GM18867 (cell line): ENCODE data around the gene CACNA1C.

Experiments used
- ATAC-seq: cut with Tn5 transposase; IDR thresholded peaks from one replicate; pipeline ENCODE4 v1.9.1; 2021; ENCODE audit warnings: mild to moderate bottlenecking, moderate library complexity; ENCODE audit not compliant: unreplicated experiment

CACNA1C gene

GRCh38 chr12:2397356-2398045 is 344.7 kb downstream of the CACNA1C start:
- no peak for ATAC-seq

- no peak for ATAC-seq
These were observed 348.3 kb downstream of the CACNA1C start for GRCh38 chr12:2401040-2401439.

DNA sequence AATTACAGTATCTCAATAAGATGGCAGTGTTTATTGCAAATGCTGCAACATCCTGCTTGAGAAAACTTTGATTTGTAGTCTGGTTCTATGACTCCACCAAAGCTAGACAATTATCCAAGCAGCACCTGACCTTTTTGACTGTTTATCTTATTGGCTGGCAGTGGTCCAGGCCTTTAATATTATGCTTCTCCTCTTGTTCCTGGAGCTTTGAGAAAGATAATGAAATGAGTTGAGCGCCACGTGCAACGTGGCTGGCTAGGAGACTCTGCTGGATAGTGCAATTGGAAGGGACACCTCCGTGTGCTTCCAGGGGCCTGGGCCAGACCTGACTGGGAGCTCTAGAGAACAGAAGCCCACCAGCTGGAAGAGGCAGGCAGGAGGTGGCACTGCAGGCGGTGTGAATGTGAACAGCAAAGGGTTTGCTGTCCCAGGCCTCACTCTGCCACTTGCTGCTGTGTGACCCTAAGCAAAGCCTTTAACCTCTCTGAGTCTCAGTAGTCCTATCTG is 349.3 kb downstream of the CACNA1C start:
- ATAC-seq, result no peak

DNA sequence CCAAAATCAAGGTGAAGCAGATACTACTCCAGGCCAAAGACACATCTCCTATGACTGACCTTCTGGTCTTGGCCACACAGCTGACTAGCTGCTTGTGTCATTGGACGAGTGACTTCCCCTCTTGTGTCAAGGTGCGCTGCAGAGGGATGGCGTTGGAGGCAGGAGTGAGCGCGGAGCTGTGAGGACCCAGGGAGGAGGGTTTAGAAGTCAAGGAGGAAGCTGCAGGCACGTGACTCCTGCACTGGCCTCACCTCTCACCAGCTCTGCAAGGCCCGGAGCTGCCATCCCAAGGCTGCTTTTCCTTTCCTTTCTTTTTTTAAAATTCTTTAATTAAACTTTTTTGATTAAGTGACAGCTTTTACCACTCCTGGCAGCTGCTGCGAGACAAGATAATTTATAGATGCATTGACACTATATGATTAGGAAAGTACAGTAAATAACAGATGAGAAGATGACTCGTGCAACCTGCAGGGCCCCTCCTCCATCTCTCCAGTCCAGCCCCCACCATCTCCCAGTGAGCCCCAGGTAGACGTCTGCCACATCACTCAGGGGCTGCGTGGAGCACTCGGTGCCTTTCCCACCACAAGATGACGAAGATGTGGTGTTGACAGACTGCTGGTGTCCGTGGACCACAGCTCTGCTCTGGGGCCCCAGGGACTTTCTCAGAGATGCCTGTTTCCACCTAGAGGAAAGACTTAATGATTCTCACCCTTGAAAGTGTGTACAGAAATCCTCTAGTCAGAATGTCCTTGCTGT is 350.6 kb downstream of the CACNA1C start:
- no peak for ATAC-seq

DNA sequence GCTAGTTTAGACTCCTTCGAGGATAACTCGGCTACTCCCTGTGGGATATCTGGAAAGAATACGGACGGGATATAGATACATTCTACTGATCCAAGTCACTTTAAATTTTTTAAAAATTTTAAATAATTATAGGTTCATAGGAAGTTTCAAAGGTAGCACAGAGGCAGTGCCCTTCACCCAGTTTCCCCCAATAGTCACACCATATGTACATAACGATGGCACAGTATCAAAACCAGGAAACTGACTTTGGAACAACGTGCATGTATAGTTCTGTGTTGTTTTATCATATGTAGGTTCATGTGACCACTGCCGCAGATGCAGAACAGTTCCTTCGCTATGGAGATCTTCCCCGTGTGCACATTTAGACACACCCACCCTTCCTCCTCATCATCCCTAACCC is 352.3 kb downstream of the CACNA1C start:
- no peak for ATAC-seq

GRCh38 chr12:2406903-2407302 is 354.1 kb downstream of the CACNA1C start:
- no peak for ATAC-seq

DNA sequence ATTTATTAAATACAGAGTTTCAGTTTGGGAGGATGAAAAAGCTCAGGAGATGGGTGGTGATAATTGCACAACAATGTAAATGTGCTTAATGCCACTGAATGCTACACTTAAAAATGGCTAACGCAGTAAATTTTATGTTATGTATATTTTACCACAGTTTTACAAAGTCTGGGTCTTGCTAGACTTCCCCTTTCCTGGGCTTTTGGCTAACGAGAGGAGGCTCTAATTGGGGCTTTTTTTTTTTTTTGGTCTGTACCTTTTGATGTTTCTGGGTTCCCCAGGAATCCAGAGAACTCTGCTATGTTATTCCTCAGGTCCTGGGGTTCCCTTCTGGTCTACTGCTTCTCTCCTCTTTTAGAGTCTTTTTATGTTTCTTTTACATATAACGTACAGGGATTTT is 355.5 kb downstream of the CACNA1C start:
- ATAC-seq, result no peak

DNA sequence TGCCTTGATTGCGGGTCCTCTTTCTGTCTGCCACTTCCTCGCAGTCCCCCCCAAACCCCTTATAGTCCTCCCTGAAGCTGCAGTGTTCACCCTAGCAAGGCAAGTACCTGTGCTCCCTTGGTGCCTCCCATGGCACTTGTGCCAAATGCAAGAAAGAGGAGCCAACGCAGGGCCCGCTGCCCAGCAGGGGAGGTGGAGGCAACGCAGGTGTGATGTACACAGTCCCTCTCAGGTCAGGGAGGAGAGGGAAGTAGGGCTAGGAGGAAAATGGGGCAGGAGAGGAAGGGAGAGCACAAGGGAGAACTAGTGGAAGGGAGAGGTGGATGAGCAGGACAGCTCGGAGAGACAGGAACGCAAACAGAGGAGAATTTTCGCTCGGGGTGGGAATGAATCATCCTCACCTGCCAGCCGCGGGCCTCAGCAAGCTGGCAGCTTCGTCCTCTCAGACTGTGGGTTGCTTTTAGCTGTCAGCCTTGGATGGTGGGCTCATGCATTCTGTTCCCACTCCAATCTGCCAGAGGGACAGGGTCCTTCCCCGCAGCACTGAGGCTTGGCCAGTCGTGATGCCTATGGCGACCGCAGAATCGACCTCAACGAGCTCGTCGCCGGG is 357.0 kb downstream of the CACNA1C start:
- ATAC-seq, result no peak

DNA sequence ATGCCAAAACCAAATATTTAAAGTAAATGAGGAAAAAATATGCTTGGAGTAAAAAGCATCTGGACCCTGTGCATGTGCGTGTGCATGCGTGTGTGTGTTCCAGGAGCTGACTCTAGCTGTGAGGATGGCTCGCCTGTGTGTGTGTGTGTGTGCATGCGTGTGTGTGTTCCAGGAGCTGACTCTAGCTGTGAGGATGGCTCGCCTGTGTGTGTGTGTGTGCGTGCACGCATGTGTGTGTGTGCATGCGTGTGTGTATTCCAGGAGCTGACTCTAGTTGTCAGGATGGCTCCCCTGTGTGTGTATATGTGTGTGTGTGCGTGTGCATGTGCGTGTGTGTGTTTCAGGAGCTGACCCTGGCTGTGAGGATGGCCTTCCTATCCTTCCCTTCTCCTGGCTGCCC is 357.7 kb downstream of the CACNA1C start:
- no peak for ATAC-seq

DNA sequence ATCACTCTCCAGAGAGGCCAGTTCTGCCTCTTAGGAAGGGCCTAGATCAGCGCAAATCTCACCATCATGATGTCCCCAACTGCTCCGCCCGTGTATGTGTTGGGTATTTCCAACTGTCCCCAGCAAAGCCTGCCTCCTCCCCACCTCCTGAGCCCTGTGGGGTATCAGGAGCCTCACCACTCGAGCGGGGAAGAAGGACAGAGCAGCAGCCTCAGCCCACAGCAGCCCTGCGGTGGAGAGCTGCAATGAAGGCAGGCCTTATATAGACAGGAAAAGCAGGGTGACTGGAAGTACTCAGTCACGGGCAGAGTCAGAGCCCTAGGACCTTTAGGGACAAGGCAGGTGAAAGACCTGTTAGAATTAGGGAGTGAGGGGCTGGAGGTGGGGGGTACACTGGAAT is 358.2 kb downstream of the CACNA1C start:
- no peak for ATAC-seq

DNA sequence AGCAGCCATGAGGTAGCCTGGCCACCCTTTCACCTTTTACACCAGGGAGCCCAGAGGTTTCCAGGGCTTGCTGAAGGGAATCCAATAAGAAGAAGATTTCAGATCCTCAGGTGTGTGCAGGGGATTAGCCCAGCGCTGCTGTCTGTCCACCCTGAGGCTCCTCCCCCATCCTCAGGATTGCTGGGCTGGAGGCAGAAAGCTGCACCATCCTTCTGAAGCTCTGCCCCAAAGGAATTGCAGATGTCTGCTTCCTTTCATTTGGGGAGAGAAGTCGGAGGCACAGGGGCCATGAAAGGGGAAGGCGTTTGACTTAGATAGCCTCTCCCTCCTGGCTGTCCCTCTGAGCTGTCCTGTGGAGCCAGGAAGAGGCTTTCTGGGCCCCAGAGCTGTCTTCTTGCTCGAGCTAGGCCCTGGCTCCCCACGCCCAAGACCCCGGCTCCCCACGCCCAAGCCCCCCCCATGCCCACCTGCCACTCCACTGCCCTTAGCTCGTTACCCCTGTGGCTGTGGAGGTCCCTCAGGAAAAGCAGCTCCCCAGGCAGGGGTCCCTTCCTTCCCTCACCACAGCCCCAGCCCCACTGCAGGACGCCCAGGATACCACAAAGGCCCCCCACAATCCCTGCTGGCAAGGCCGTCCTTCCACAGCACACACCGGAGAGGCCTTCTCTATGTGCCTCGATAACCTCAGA is 359.0 kb downstream of the CACNA1C start:
- no peak for ATAC-seq

DNA sequence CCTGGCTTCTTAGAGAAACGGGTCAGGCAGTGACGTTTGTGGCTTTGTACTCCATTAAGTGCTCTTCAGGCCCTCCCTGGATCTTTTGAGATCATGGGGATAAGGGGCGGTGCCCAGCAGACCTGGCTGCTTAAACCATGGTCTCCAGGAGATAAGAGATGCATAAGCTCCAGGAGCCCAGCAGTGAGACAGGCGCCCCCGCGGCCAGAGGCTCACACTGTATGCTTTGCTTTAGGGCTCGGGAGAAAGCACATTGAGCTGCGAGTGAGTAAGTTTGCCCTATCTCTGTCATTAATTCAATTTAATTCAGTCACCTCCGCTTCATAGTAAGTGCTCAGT is 359.5 kb downstream of the CACNA1C start:
- ATAC-seq, result no peak

- no peak for ATAC-seq
These were observed 360.5 kb downstream of the CACNA1C start for GRCh38 chr12:2413301-2413700.

DNA sequence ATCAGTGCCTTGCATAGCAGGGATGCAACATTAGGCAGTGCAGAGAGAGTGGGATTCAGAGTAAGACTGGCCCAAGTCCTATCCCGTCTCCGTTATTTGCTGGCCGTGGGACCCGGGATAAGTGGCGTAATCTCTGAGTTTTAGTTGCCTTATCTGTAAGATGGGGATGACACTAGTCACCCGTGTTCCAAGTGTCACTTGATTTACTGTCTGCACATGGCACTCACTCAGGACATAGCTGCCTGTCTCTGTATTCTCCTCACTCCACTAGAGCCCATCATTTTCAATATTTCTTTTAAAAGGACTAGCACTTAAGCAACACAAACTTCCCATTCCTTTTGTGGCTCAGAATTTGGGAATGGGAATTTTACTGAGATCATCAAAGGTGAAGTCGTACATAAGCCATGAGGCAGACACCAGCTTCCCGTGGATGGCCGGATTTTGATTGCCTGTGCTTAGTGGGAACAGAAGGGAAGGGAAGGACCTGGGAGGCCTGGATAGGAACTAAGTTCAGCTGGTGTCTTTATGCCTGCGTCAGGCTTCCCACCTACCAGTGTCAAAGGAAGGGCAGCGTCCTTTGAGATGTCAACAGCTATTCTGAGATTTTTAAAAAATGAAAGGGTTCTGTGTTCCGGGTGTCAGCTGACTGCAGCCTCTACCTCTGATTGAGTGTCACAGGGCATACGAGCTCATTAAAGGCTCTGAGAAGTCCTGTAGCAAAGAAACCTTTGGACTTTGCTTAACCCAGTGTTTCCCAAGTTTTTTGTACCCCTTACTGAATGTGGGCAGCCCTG is 361.4 kb downstream of the CACNA1C start:
- no peak for ATAC-seq

DNA sequence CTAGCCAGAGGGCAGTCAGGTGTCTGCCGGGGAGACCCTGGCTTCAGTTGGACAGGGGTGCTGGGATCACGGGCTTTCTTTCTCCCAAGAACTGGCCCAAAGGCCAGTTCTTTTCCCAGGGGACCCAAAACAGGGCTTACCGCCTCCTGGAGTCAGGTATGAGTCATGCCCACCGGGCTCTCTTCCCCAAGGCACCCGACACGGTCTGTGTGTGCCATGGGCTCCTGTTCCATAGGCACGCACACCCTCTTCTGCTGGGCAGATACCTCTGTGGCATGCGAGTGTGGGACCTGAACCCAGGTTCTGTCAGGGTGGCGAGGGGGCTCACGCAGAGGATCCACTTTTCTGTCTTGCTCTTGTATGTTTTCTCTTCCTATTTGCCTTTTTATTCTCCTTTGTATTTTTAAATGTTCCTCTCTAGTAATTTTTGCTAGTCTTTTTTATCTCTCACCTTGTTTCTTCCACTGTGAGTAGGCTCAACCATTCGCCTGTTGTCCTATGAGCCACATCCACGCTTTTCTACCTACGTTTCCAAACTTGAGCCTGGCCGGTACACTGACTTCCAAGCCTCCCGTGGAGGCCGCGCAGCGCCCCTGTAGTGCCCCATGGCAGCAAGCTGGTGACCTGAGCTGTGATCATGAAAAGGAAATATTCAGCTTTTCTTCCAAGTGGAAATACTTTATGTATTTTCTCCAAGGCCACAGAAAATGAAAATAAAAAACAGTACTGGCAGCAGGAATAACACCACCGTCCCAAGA is 362.2 kb downstream of the CACNA1C start:
- no peak for ATAC-seq

DNA sequence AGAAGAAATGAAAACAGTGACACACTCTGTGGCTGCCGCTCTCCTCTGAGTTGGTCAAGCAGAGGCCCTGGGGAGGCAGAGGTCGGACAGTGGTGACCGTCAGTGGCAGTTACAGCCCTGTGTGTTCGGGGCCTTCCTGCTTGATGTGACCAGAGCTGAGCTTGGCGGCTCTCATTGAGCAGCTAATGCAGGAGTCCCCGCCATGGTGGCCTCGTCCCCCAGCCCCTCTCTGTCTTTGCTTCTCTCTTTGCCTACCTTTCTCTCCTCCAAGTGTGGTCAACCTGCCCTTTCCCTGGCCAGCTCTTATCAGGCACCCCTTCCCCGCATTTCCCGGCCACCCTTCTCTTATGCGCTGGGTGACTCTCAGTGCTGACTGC is 362.8 kb downstream of the CACNA1C start:
- ATAC-seq, result no peak

- no peak for ATAC-seq
These were observed 363.4 kb downstream of the CACNA1C start for GRCh38 chr12:2416158-2416557.

GRCh38 chr12:2417481-2418160 is 364.8 kb downstream of the CACNA1C start:
- ATAC-seq, result no peak

- no peak for ATAC-seq
These were observed 365.8 kb downstream of the CACNA1C start for GRCh38 chr12:2418579-2418978.
